Psoas muscle (tissue), 8 donors: ENCODE results near the gene NRP1. TPM values are rescaled to one million over a fixed set of nuclear protein-coding genes. Genes with fewer than 3 reads are reported as not detected.

Experiments used
- ATAC-seq, 4 donors: fragments of 200-7000 bp; cut with Tn5 transposase; one replicate each; pipeline ENCODE4 v1.9.1; 2020; ENCODE audit warnings: moderate library complexity in 3 of 4, mild to moderate bottlenecking in 2 of 4
- DNase-seq, 2 donors: peaks; one replicate each; pipeline ENCODE4 v3.0.0-alpha.2; 2020
- H3K27ac ChIP-seq: fragments of 200-600 bp; one replicate; pipeline ENCODE4 v1.8.0; 2022
- H3K27me3 ChIP-seq, 3 donors: fragments of 200-600 bp in 1 of 3; one replicate each; pipeline versions ENCODE4 v1.6.1 to v1.8.0; 2013 to 2022; ENCODE audit warnings: low read length in 2 of 3, mild to moderate bottlenecking in 2 of 3, moderate library complexity in 1 of 3; ENCODE audit not compliant: insufficient read depth in 3 of 3
- H3K36me3 ChIP-seq, 2 donors: fragments of 200-600 bp in 1 of 2; one replicate each; pipeline versions ENCODE4 v1.6.1 to v1.8.0; 2013 to 2022; ENCODE audit warnings: low read depth in 1 of 2, mild to moderate bottlenecking in 1 of 2, moderate library complexity in 1 of 2; ENCODE audit not compliant: insufficient read depth in 1 of 2
- H3K4me1 ChIP-seq: fragments of 200-600 bp; one replicate; pipeline ENCODE4 v1.8.0; 2022
- H3K4me3 ChIP-seq: fragments of 200-600 bp; one replicate; pipeline ENCODE4 v1.8.0; 2022; ENCODE audit warnings: mild to moderate bottlenecking
- H3K9me3 ChIP-seq: fragments of 200-600 bp; one replicate; pipeline ENCODE4 v1.8.0; 2022
- WGBS, 3 donors: extraction: QIAGEN DNeasy Blood & Tissue Kit; methylation state at CpG; one replicate each; pipeline versions ENCODE4 v1.1.6 to v1.1.7; 2013; 5-methylcytosine and 5-hydroxymethylcytosine counted together
- intact Hi-C, 2 donors: fragments of 100-400 bp; cut with DNase I; formaldehyde crosslinking; loops; one replicate each; pipeline versions ENCODE4 v1.11.0 to v1.14.2; 2022
- polyA plus RNA-seq, 3 donors: library from polyadenylated mRNA; stranded (reverse); fragments of 200-250 nt; gene quantifications; one replicate each; pipeline ENCODE4 v1.2.3, GENCODE V29; 2013
- total RNA-seq, 4 donors: library from RNA; stranded (reverse); fragmentation: NEBNext Ultra II Directional in 2 of 4; extraction: Animal tissue kit (Norgen Biotek cat#: 25700) in 2 of 4; gene quantifications; one replicate each; pipeline versions ENCODE4 v1.2.1 to v1.2.4, GENCODE V29; 2021 to 2023
- TF ChIP-seq, protein P1 (sequence below): fragments of 200-600 bp; IDR thresholded peaks from one replicate; pipeline ENCODE4 v1.8.0; 2022; ENCODE audit warnings: antibody characterized with exemption
- donor health status: healthy with polysubstance abuse.
- donor health status: DM: no; HTN: no; CAD: no; lungs with moderate emphysema.
- donor health status: Bipolar disorder and iron deficiency.
- donor health status: healthy.
- donor health status: DM: yes; HTN: yes; CAD: no.
- donor health status: DM: no; HTN: no; CAD: no.
- donor health status: DM: no; HTN: no; CAD: no.
- donor health status: DM: yes; HTN: yes; CAD: no.

Gene NRP1
- total and polyA plus RNA-seq, 7 donors, result 10.9 to 54.8 (median 31.2) TPM

- DNase-seq, result peak; percentile 82 to 90
- Histone ChIP-seq H3K36me3 (peaks cover 4 to 20% of the 10 kb centered on the region in 2 donors), H3K9me3 (no peaks in the 10 kb centered on the region), H3K4me3 (peak overlapping the region; percentile 84), H3K27me3 (no peaks in the 10 kb centered on the region), H3K27ac (peak overlapping the region; percentile 85), H3K4me1 (peaks cover 42% of the 10 kb centered on the region)
- peak in 3 of 4 donors; percentile 36 to 53 (median 49) for ATAC-seq
- intact Hi-C loops, result loop anchor here (5.0 to 10.0 kb wide), 6 partner anchors 136 to 1307 kb away; no protein-coding TSS in a partner anchor
- 14 to 18% (median 15%) methylated on average over 13 of the region's 13 CpGs for WGBS, 3 donors
- TF ChIP-seq, protein P1, sequence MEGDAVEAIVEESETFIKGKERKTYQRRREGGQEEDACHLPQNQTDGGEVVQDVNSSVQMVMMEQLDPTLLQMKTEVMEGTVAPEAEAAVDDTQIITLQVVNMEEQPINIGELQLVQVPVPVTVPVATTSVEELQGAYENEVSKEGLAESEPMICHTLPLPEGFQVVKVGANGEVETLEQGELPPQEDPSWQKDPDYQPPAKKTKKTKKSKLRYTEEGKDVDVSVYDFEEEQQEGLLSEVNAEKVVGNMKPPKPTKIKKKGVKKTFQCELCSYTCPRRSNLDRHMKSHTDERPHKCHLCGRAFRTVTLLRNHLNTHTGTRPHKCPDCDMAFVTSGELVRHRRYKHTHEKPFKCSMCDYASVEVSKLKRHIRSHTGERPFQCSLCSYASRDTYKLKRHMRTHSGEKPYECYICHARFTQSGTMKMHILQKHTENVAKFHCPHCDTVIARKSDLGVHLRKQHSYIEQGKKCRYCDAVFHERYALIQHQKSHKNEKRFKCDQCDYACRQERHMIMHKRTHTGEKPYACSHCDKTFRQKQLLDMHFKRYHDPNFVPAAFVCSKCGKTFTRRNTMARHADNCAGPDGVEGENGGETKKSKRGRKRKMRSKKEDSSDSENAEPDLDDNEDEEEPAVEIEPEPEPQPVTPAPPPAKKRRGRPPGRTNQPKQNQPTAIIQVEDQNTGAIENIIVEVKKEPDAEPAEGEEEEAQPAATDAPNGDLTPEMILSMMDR, result peak; percentile 91
Observed at GRCh38 chr10:33330543-33331378, 3.7 kb downstream of the NRP1 start.

DNA sequence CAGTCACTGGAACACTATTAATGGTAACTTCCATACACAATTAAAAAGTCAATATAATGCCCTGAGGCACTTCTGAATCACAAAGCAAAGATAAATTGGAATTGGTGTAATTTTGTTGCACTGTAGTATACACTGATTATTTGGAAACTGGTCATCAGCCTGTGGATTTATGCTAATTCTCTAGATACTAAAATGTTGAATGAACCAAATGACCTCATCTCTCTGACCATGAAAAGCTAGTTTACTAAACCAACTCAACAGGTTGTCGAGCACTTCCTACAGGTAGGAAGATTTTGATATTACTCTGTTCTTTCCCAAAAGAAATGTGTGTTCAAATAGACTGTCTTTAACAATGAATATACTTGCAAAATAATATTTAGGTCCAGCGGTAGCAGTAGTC is 5.3 kb downstream of the NRP1 start:
- H3K27me3 ChIP-seq, result no peaks in the 10 kb centered on the region
- peak overlapping the region; percentile 84 for H3K4me3 ChIP-seq
- WGBS, 3 donors, result 68 to 84% (median 83%) methylated on average over 2 of the region's 2 CpGs
- intact Hi-C loops, result no loop called here
- peaks cover 4 to 22% of the 10 kb centered on the region in 2 donors for H3K36me3 ChIP-seq
- peaks cover 52% of the 10 kb centered on the region for H3K4me1 ChIP-seq
- peak overlapping the region; percentile 47 for H3K27ac ChIP-seq
- no peaks in the 10 kb centered on the region for H3K9me3 ChIP-seq
- ATAC-seq, result no peak
- DNase-seq, result no peak
- TF ChIP-seq, protein P1, result no peak

- Histone ChIP-seq H3K36me3 (peaks cover 4 to 23% of the 10 kb centered on the region in 2 donors), H3K4me3 (peak overlapping the region; percentile 84), H3K9me3 (no peaks in the 10 kb centered on the region), H3K27ac (peak overlapping the region; percentile 47), H3K4me1 (peaks cover 61% of the 10 kb centered on the region), H3K27me3 (no peaks in the 10 kb centered on the region)
- intact Hi-C loops, result no loop called here
- no peak for DNase-seq
- 83 to 89% (median 87%) methylated on average over 3 of the region's 3 CpGs for WGBS, 3 donors
- TF ChIP-seq, protein P1, result no peak
- ATAC-seq, result no peak
Observed at GRCh38 chr10:33328253-33328652, 6.2 kb downstream of the NRP1 start.

DNA sequence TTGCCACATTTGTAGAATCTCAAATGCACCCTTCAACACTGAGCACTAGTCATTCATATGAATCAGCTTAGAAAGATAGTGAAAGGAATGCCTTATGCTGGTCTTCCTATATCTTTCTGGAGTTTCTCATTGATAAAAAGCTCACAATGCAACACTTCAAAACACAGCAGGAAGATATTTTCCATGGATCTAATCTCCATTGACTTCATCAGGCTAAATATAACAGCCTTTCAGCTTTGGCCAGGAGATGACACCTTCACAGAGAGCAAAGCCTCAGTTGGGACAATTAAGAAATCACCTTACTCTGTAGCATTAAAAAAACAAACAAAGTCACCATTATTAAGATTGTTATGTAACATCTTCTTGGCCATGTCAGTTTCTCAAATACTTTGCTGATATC is 6.7 kb downstream of the NRP1 start:
- intact Hi-C loops, result no loop called here
- H3K27ac ChIP-seq, result peak overlapping the region; percentile 47
- ATAC-seq (peak in 3 of 4 donors; percentile 64 to 70 (median 67)), DNase-seq (no peak)
- H3K4me3 ChIP-seq, result peak overlapping the region; percentile 84
- H3K36me3 ChIP-seq, result peaks cover 4 to 24% of the 10 kb centered on the region in 2 donors
- H3K27me3 ChIP-seq, result no peaks in the 10 kb centered on the region
- H3K9me3 ChIP-seq, result no peaks in the 10 kb centered on the region
- TF ChIP-seq, protein P1, result peak; percentile 53
- H3K4me1 ChIP-seq, result peaks cover 64% of the 10 kb centered on the region
